K562 (cell line): ENCODE data around the gene SDK1. TPM values are rescaled to one million over a fixed set of nuclear protein-coding genes. Genes with fewer than 3 reads are reported as not detected.
A peak's percentile ranks its signal among the peaks of the same experiment; 100 is the strongest.

Experiments used
- BHLHE40 ChIP-seq: IDR thresholded peaks from 2 replicates; pipeline ENCODE4 v1.6.1; 2011; ENCODE audit warnings: low read length, improper control_type of control experiment
- CXXC5 ChIP-seq: fragments of 250-450 bp; sonication (Bioruptor Pico); IDR thresholded peaks from 2 replicates; pipeline ENCODE4 v1.8.0; 2022; ENCODE audit warnings: inconsistent platforms, mild to moderate bottlenecking, moderate library complexity
- E2F3 ChIP-seq: fragments of 250-450 bp; sonication (Bioruptor Pico); IDR thresholded peaks from 2 replicates; pipeline ENCODE4 v1.4.0; 2020; ENCODE audit warnings: mild to moderate bottlenecking
- FOXK2 ChIP-seq, 2 experiments: fragments of 450-650 bp; IDR thresholded peaks in 1 of 2; conservative IDR thresholded peaks in 1 of 2; 2 replicates each; pipeline ENCODE4 v1.6.1; 2016; ENCODE audit warnings: low read depth in 2 of 2, mild to moderate bottlenecking in 1 of 2
- FOXM1 ChIP-seq, 2 experiments: fragments of 450-650 bp in 1 of 2; sonication (generic) in 1 of 2; formaldehyde crosslinking in 1 of 2; IDR thresholded peaks; 2 replicates each; pipeline versions ENCODE4 v1.6.1 to v1.9.0; 2017 to 2022; ENCODE audit warnings: low read depth in 2 of 2, mild to moderate bottlenecking in 2 of 2, missing genetic modification reagents in 1 of 2, moderate library complexity in 1 of 2
- FOXP1 ChIP-seq: sonication (generic); formaldehyde crosslinking; IDR thresholded peaks from 2 replicates; pipeline ENCODE4 v1.8.0; 2022; ENCODE audit warnings: mild to moderate bottlenecking, missing genetic modification reagents
- KAT7 ChIP-seq: sonication (generic); formaldehyde crosslinking; IDR thresholded peaks from 2 replicates; pipeline ENCODE4 v1.8.0; 2022; ENCODE audit warnings: missing genetic modification reagents, mild to moderate bottlenecking, borderline replicate concordance
- NFXL1 ChIP-seq: fragments of 450-650 bp; formaldehyde crosslinking; IDR thresholded peaks from 2 replicates; pipeline ENCODE4 v1.4.0; 2021; ENCODE audit warnings: mild to moderate bottlenecking
- NKRF ChIP-seq: fragments of 450-650 bp; IDR thresholded peaks from 2 replicates; pipeline ENCODE4 v1.6.1; 2016; ENCODE audit warnings: borderline replicate concordance
- PYGO2 ChIP-seq: fragments of 450-650 bp; IDR thresholded peaks from 2 replicates; pipeline ENCODE4 v1.6.1; 2016; ENCODE audit warnings: mild to moderate bottlenecking, missing genetic modification characterization, moderate library complexity, missing compliant biosample characterization
- SREBF1 ChIP-seq: fragments of 150-350 bp; IDR thresholded peaks from 2 replicates; pipeline ENCODE4 v1.6.1; 2014; ENCODE audit warnings: antibody characterized with exemption, low read depth, low read length, borderline replicate concordance
- SREBF2 ChIP-seq: sonication (generic); formaldehyde crosslinking; IDR thresholded peaks from 2 replicates; pipeline ENCODE4 v1.4.0; 2020; ENCODE audit warnings: mild to moderate bottlenecking, missing genetic modification reagents
- ZBTB1 ChIP-seq: sonication (generic); formaldehyde crosslinking; IDR thresholded peaks from 2 replicates; pipeline ENCODE4 v1.8.1; 2023; ENCODE audit warnings: missing genetic modification reagents, low read depth, mild to moderate bottlenecking, borderline replicate concordance
- ZBTB8A ChIP-seq: fragments of 450-650 bp; IDR thresholded peaks from 2 replicates; pipeline ENCODE4 v1.6.1; 2018; ENCODE audit warnings: mild to moderate bottlenecking, moderate library complexity; ENCODE audit not compliant: partially characterized antibody
- ZFP36 ChIP-seq: fragments of 150-350 bp; IDR thresholded peaks from 2 replicates; pipeline ENCODE4 v1.6.1; 2018; ENCODE audit warnings: low read length, low read depth; ENCODE audit not compliant: partially characterized antibody
- ZHX1 ChIP-seq: fragments of 150-350 bp; conservative IDR thresholded peaks from 2 replicates; pipeline ENCODE4 v1.6.1; 2014; ENCODE audit warnings: low read length
- ZNF121 ChIP-seq: sonication (generic); formaldehyde crosslinking; conservative IDR thresholded peaks from 2 replicates; pipeline ENCODE4 v1.8.0; 2022; ENCODE audit warnings: missing genetic modification reagents
- ZNF395 ChIP-seq: fragments of 200-800 bp; sonication (Bioruptor generic); IDR thresholded peaks from 2 replicates; pipeline ENCODE4 v1.6.1; 2017; ENCODE audit warnings: missing genetic modification characterization, missing compliant biosample characterization
- ZNF436 ChIP-seq: fragments of 250-450, 450-650 bp; sonication (Bioruptor Pico); formaldehyde crosslinking; IDR thresholded peaks from 2 replicates; pipeline ENCODE4 v1.7.0; 2020; ENCODE audit warnings: mild to moderate bottlenecking
- ZNF57 ChIP-seq: fragments of 450-650 bp; formaldehyde crosslinking; IDR thresholded peaks from 2 replicates; pipeline ENCODE4 v1.4.0; 2020; ENCODE audit warnings: mild to moderate bottlenecking, moderate library complexity
- polyA plus RNA-seq, 8 experiments: library from polyadenylated mRNA; depleted of rRNA in 4 of 8; stranded (reverse) in 5 of 8; unstranded in 3 of 8; fragments of >200 nt; fragmentation: Nextera tagmentation in 2 of 8; fragmentation: Illumina TruSeq in 1 of 8; extraction: Ambion mirVana in 2 of 8; extraction: Trizol in 1 of 8; gene quantifications; 2 replicates each; pipeline versions ENCODE4 v1.2.1 to v1.2.3, GENCODE V29; 2011 to 2014; ENCODE audit warnings: inconsistent platforms in 1 of 8, missing spikeins in 1 of 8
- total RNA-seq, 7 experiments: library from RNA; depleted of rRNA in 6 of 7; stranded (reverse); fragments of >200 nt in 6 of 7; fragmentation: Illumina TruSeq in 2 of 7; extraction: Trizol in 2 of 7; gene quantifications; 2 replicates each; pipeline versions ENCODE4 v1.2.1 to v1.2.3, GENCODE V29; 2011 to 2021; ENCODE audit warnings: low replicate concordance in 1 of 7
- TF ChIP-seq, protein P1 (sequence below): fragments of 250-450 bp; sonication (Bioruptor Pico); IDR thresholded peaks from 2 replicates; pipeline ENCODE4 v1.8.0; 2021; ENCODE audit warnings: moderate library complexity, mild to moderate bottlenecking, inconsistent platforms

The SDK1 gene
- total and polyA plus RNA-seq, 9 of the 15 experiments (the other 6 are each of a cell fraction or from before 2014, with no cell fraction given), result 0.16 TPM; not detected in 8

GRCh38 chr7:3300651-3301448 is at the start of gene SDK1 (continued):
- no peak for TF ChIP-seq ZNF395 (CRISPR knock-in tag)
- TF ChIP-seq ZBTB8A, result no peak
- peak; percentile 59 for TF ChIP-seq BHLHE40
- peak; percentile 52; the same call in 1 of the 2 replicates for TF ChIP-seq ZBTB1 (CRISPR knock-in tag)
- TF ChIP-seq FOXK2 (conservative IDR thresholded peaks at IDR 0.05 in 1 of 2, IDR thresholded peaks at IDR 0.05 in 1 of 2; ENCODE audit: low read depth in 2 of 2), result no peak
- peak; percentile 98 for TF ChIP-seq CXXC5
- TF ChIP-seq SREBF2 (CRISPR knock-in tag), result no peak
- TF ChIP-seq ZHX1, result no peak
- no peak for TF ChIP-seq NKRF
- TF ChIP-seq PYGO2 (tag), result no peak
- no peak for TF ChIP-seq SREBF1
- no peak for TF ChIP-seq ZNF436
- TF ChIP-seq NFXL1 (CRISPR knock-in tag), result no peak
- TF ChIP-seq ZNF121 (CRISPR knock-in tag), result no peak
- TF ChIP-seq ZFP36, result no peak
- TF ChIP-seq, protein P1, sequence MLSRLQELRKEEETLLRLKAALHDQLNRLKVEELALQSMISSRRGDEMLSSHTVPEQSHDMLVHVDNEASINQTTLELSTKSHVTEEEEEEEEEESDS, result no peak
- TF ChIP-seq ZNF57, result no peak
- TF ChIP-seq KAT7 (CRISPR knock-in tag), result no peak
- TF ChIP-seq FOXM1 (IDR thresholded peaks at IDR 0.05; ENCODE audit: low read depth), result no peak
- TF ChIP-seq FOXM1 (CRISPR knock-in tag; IDR thresholded peaks at IDR 0.05; ENCODE audit: low read depth), result no peak
- no peak for TF ChIP-seq FOXP1 (CRISPR knock-in tag)
- TF ChIP-seq E2F3 (CRISPR knock-in tag), result peak; percentile 51; the same call in 1 of the 2 replicates
